Suprapubic skin (tissue), 3 donors: ENCODE measurements around the gene PFKP.

Source experiments
- CTCF ChIP-seq, 2 donors: fragments of 200-600 bp in 1 of 2; fragments of 450-650 bp in 1 of 2; sonication (generic) in 1 of 2; IDR thresholded peaks; one replicate each; pipeline ENCODE4 v1.5.1; 2016 to 2019; ENCODE audit warnings: antibody characterized with exemption in 2 of 2, mild to moderate bottlenecking in 1 of 2, moderate library complexity in 1 of 2
- EP300 ChIP-seq: sonication (generic); formaldehyde crosslinking; IDR thresholded peaks from one replicate; pipeline ENCODE4 v1.6.1; 2017; ENCODE audit warnings: antibody characterized with exemption

GRCh38 chr10:3025026-3025683 is 42.2 kb upstream of the PFKP start:
- TF ChIP-seq CTCF (IDR thresholded peaks at IDR 0.05) (no peak), EP300 (no peak)
